ENCODE results near the gene CCNY.

The CCNY gene

GRCh38 chr10:35552650-35553342 lies 216.5 kb downstream of the CCNY start:
- DNase-seq (ENCODE audit: insufficient read length, low spot score) (no peak), FAIRE-seq (peak; percentile 15)
- TF ChIP-seq POLR2A (IDR thresholded peaks at IDR 0.05; ENCODE audit: low read depth, low read length) = no peak

- FAIRE-seq (no peak), DNase-seq (ENCODE audit: insufficient read length, low spot score) (no peak)
- no peak for TF ChIP-seq POLR2A (IDR thresholded peaks at IDR 0.05; ENCODE audit: low read depth, low read length)
Measured at GRCh38 chr10:35554036-35554435, 217.7 kb downstream of the CCNY start.

GRCh38 chr10:35554461-35555056 lies 218.2 kb downstream of the CCNY start:
- no peak for FAIRE-seq
- TF ChIP-seq POLR2A (IDR thresholded peaks at IDR 0.05; ENCODE audit: low read depth, low read length) = no peak
- DNase-seq (ENCODE audit: insufficient read length, low spot score) = no peak

GRCh38 chr10:35555962-35556930 lies 219.9 kb downstream of the CCNY start:
- FAIRE-seq (peak; percentile 50), DNase-seq (ENCODE audit: insufficient read length, low spot score) (peak; percentile 39)
- TF ChIP-seq POLR2A (IDR thresholded peaks at IDR 0.05; ENCODE audit: low read depth, low read length) = no peak

- TF ChIP-seq POLR2A (IDR thresholded peaks at IDR 0.05; ENCODE audit: low read depth, low read length) = no peak
- DNase-seq (ENCODE audit: insufficient read length, low spot score) (no peak), FAIRE-seq (no peak)
Measured at GRCh38 chr10:35558276-35558675, 222.0 kb downstream of the CCNY start.

DNA sequence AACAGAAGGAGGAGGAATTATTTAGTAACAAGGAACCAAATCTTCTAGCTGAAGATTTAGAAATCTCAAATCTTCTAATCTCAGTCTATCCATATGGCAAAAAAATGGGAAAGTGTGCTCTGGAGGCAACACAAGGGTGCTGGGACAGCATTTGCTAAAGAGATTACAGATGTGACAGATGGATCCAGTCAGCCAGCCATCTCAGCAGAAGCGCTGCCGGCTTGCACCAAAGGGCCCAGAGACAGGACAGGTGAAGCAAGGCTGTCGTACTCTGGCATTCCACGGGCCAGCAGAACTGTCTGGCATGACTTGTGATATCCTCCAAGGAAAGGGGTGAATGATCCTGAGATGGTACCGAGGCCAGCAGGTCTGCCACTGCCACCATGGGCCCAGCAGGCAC lies 223.1 kb downstream of the CCNY start:
- DNase-seq (ENCODE audit: insufficient read length, low spot score) (no peak), FAIRE-seq (no peak)
- no peak for TF ChIP-seq POLR2A (IDR thresholded peaks at IDR 0.05; ENCODE audit: low read depth, low read length)

- TF ChIP-seq POLR2A (IDR thresholded peaks at IDR 0.05; ENCODE audit: low read depth, low read length) = no peak
- no peak for DNase-seq (ENCODE audit: insufficient read length, low spot score)
- no peak for FAIRE-seq
Measured at GRCh38 chr10:35561715-35562114, 225.4 kb downstream of the CCNY start.

- no peak for DNase-seq (ENCODE audit: insufficient read length, low spot score)
- FAIRE-seq = no peak
- TF ChIP-seq POLR2A (IDR thresholded peaks at IDR 0.05; ENCODE audit: low read depth, low read length) = no peak
Measured at GRCh38 chr10:35562427-35562826, 226.1 kb downstream of the CCNY start.

- peak; percentile 15 for FAIRE-seq
- no peak for TF ChIP-seq POLR2A (IDR thresholded peaks at IDR 0.05; ENCODE audit: low read depth, low read length)
Measured at GRCh38 chr10:35563261-35563891, 227.1 kb downstream of the CCNY start.

GRCh38 chr10:35564341-35564968 lies 228.1 kb downstream of the CCNY start:
- FAIRE-seq (no peak), DNase-seq (ENCODE audit: insufficient read length, low spot score) (no peak)
- no peak for TF ChIP-seq POLR2A (IDR thresholded peaks at IDR 0.05; ENCODE audit: low read depth, low read length)

More at GRCh38 chr10:35563261-35563891, 227.1 kb downstream of the CCNY start:
- DNase-seq (ENCODE audit: insufficient read length, low spot score) = peak; percentile 59

- DNase-seq (ENCODE audit: insufficient read length, low spot score) (no peak), FAIRE-seq (no peak)
- no peak for TF ChIP-seq POLR2A (IDR thresholded peaks at IDR 0.05; ENCODE audit: low read depth, low read length)
Measured at GRCh38 chr10:35565602-35566081, 229.3 kb downstream of the CCNY start.

DNA sequence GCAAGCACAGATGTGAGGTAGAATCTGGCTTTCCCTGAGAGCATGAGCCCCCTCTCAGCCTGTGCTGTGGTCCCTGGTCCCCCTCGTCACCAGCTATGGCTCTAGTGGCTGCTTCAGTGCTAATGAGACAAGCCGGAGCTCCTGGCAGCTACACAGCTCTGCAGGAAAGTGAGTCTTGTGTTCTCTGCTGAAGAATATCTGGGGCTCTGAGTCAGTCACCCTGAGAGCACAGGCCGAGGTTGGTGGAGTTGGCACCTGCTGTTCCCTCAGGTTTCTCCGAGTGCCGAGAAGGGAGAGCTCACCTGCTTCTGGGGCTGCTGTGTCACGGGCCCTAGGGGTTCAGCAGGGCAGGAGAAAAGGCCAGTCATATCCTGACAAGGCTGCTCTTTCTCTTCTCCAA lies 231.6 kb downstream of the CCNY start:
- TF ChIP-seq POLR2A (IDR thresholded peaks at IDR 0.05; ENCODE audit: low read depth, low read length) = no peak
- no peak for FAIRE-seq
- no peak for DNase-seq (ENCODE audit: insufficient read length, low spot score)

DNA sequence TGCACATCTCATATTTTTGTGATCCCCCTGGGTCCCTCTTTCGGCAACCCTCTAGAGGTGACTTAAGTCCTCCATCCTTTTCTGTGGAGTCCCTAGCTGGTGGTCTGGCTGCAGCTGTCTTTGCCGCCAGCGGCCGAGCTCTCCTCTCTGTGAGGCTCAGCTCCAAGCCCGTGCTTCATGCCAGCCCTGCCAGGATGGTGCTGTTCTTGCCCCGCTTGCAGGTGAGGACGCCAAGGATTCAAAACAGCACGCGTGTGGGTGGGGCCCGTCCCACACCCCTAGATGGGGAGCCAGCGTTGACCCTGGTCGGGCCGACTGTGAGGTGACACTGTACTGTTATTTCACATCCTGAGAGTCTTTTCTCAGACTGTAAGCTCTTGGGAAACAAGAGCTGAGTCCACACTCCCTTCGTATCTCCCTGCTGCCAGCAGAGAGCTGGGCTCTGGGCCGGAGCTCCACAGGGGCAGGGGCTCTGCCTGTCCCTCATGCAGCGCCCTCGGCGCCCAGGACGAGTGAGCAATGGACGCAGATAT lies 232.2 kb downstream of the CCNY start:
- FAIRE-seq (no peak), DNase-seq (ENCODE audit: insufficient read length, low spot score) (no peak)
- no peak for TF ChIP-seq POLR2A (IDR thresholded peaks at IDR 0.05; ENCODE audit: low read depth, low read length)

Data from H54 (cell line).